ENCODE data around the gene AAR2.

GRCh38 chr20:36228770-36229169 is 7.5 kb upstream of the AAR2 start:
- TF ChIP-seq CTCF (IDR thresholded peaks at IDR 0.05): no peak
- TF ChIP-seq EZH2 (IDR thresholded peaks at IDR 0.05): no peak
